A549 (cell line): ENCODE results near the gene DNAJC22. TPM values are rescaled to one million over a fixed set of nuclear protein-coding genes. Genes with fewer than 3 reads are reported as not detected.

Experiments used
- ATAC-seq, 2 experiments: fragments of 200-7000 bp in 1 of 2; fragments of >200 bp in 1 of 2; cut with Nextera tagmentation in 1 of 2; cut with Tn5 transposase in 1 of 2; 3 replicates each; pipeline versions ENCODE4 v1.8.0 to v1.9.1; 2018 to 2020; ENCODE audit warnings: mild to moderate bottlenecking in 1 of 2, moderate library complexity in 1 of 2
- CTCF ChIA-PET: fragments of 300-600 bp; sonication (Branson Sonifier 250); formaldehyde crosslinking; extraction: SDS; loops from one replicate; lab custom pipeline; 2021; ENCODE audit warnings: antibody characterized with exemption, inconsistent platforms; lab: Yijun Ruan, JAX
- POLR2A ChIA-PET: fragments of 350-600 bp; formaldehyde crosslinking; extraction: SDS; loops from one replicate; lab custom pipeline; 2021; ENCODE audit warnings: antibody characterized with exemption, inconsistent platforms; lab: Yijun Ruan, JAX
- DNase-seq, 2 experiments: peaks; one replicate each; pipeline versions ENCODE4 v3.0.0 to v3.0.0-alpha.2; 2011 to 2016; ENCODE audit warnings: low read depth in 1 of 2, low spot score in 1 of 2
- FAIRE-seq: peaks from 2 replicates; lab custom pipeline; 2011; peaks lifted over from hg19 to GRCh38; lab: Jason Lieb, UNC
- H3K27ac ChIP-seq, 2 experiments: fragments of >200 bp; sonication (Bioruptor Twin); formaldehyde crosslinking; 3 replicates each; pipeline ENCODE4 v1.5.1; 2016 to 2017
- H3K4me1 ChIP-seq: fragments of >200 bp; sonication (Bioruptor Twin); formaldehyde crosslinking; 3 replicates; pipeline ENCODE4 v1.6.1; 2016
- H3K4me2 ChIP-seq: fragments of >200 bp; sonication (Bioruptor Twin); formaldehyde crosslinking; 3 replicates; pipeline ENCODE4 v1.6.1; 2016
- H3K4me3 ChIP-seq: fragments of >200 bp; sonication (Bioruptor Twin); formaldehyde crosslinking; 3 replicates; pipeline ENCODE4 v1.5.1; 2016
- H3K9me3 ChIP-seq: fragments of >200 bp; sonication (Bioruptor Twin); formaldehyde crosslinking; 3 replicates; pipeline ENCODE4 v1.6.1; 2016
- BCL3 ChIP-seq: fragments of >200 bp; sonication (Bioruptor Twin); formaldehyde crosslinking; IDR thresholded peaks from 3 replicates; pipeline ENCODE4 v1.6.1; 2016
- BHLHE40 ChIP-seq: IDR thresholded peaks from 2 replicates; pipeline ENCODE4 v1.6.1; 2012; ENCODE audit warnings: low read depth, low read length, inconsistent platforms
- CBX2 ChIP-seq: fragments of 200-600 bp; sonication (generic); IDR thresholded peaks from 2 replicates; pipeline ENCODE4 v1.6.1; 2016; ENCODE audit warnings: low read depth, mild to moderate bottlenecking, borderline replicate concordance
- CBX8 ChIP-seq: fragments of 200-600 bp; sonication (generic); IDR thresholded peaks from 2 replicates; pipeline ENCODE4 v1.6.1; 2016
- CEBPB ChIP-seq, 2 experiments: fragments of >200 bp in 1 of 2; sonication (Bioruptor Twin) in 1 of 2; formaldehyde crosslinking in 1 of 2; IDR thresholded peaks; 2 replicates each; pipeline ENCODE4 v1.6.1; 2012 to 2016
- CHD4 ChIP-seq: fragments of 200-600 bp; sonication (generic); IDR thresholded peaks from 2 replicates; pipeline ENCODE4 v1.6.1; 2016; ENCODE audit warnings: antibody characterized with exemption, mild to moderate bottlenecking, borderline replicate concordance
- CTCF ChIP-seq: fragments of >200 bp; sonication (Bioruptor Twin); formaldehyde crosslinking; IDR thresholded peaks from 3 replicates; pipeline ENCODE4 v1.5.1; 2016
- E2F6 ChIP-seq: IDR thresholded peaks from 2 replicates; pipeline ENCODE4 v1.6.1; 2012; ENCODE audit warnings: low read depth, borderline replicate concordance
- FOSB ChIP-seq: fragments of 250-450 bp; sonication (Bioruptor Pico); IDR thresholded peaks from 2 replicates; pipeline ENCODE4 v1.5.0; 2020; ENCODE audit warnings: mild to moderate bottlenecking, moderate library complexity
- FOSL2 ChIP-seq, 2 experiments: fragments of 450-650 bp in 1 of 2; fragments of >200 bp in 1 of 2; sonication (Bioruptor Twin) in 1 of 2; formaldehyde crosslinking; IDR thresholded peaks; 2 replicates each; pipeline versions ENCODE4 v1.5.0 to v1.6.1; 2016 to 2020; ENCODE audit warnings: mild to moderate bottlenecking in 1 of 2, moderate library complexity in 1 of 2
- GATA3 ChIP-seq: IDR thresholded peaks from 2 replicates; pipeline ENCODE4 v1.6.1; 2012; ENCODE audit warnings: borderline replicate concordance
- HDAC2 ChIP-seq: fragments of 200-600 bp; sonication (generic); IDR thresholded peaks from 2 replicates; pipeline ENCODE4 v1.6.1; 2016
- JUN ChIP-seq, 2 experiments: fragments of >200 bp; sonication (Bioruptor Twin); formaldehyde crosslinking; IDR thresholded peaks; 2 replicates in 1 of 2; 3 replicates in 1 of 2; pipeline ENCODE4 v1.6.1; 2016 to 2017
- JUNB ChIP-seq: fragments of >200 bp; sonication (Bioruptor Twin); formaldehyde crosslinking; IDR thresholded peaks from 2 replicates; pipeline ENCODE4 v1.6.1; 2016
- KDM1A ChIP-seq: fragments of 200-600 bp; sonication (generic); IDR thresholded peaks from 2 replicates; pipeline ENCODE4 v1.6.1; 2016; ENCODE audit warnings: low read depth, mild to moderate bottlenecking
- PBX3 ChIP-seq: IDR thresholded peaks from 2 replicates; pipeline ENCODE4 v1.6.1; 2012
- POLR2AphosphoS2 ChIP-seq: conservative IDR thresholded peaks from 2 replicates; pipeline ENCODE4 v1.6.1; 2012; ENCODE audit warnings: low read length, improper control_type of control experiment, inconsistent platforms
- RAD21 ChIP-seq, 2 experiments: fragments of >200 bp in 1 of 2; sonication (Bioruptor Twin) in 1 of 2; formaldehyde crosslinking in 1 of 2; IDR thresholded peaks in 1 of 2; conservative IDR thresholded peaks in 1 of 2; 2 replicates in 1 of 2; 3 replicates in 1 of 2; pipeline ENCODE4 v1.6.1; 2012 to 2018; ENCODE audit warnings: inconsistent platforms in 1 of 2
- RARB ChIP-seq: fragments of 250-450 bp; sonication (Bioruptor Pico); IDR thresholded peaks from 2 replicates; pipeline ENCODE4 v1.8.0; 2021; ENCODE audit warnings: mild to moderate bottlenecking, moderate library complexity
- RFX5 ChIP-seq: fragments of 450-650 bp; IDR thresholded peaks from 2 replicates; pipeline ENCODE4 v1.7.1; 2014; ENCODE audit warnings: antibody characterized with exemption, mild to moderate bottlenecking, moderate library complexity
- RNF2 ChIP-seq: fragments of 200-600 bp; sonication (generic); IDR thresholded peaks from 2 replicates; pipeline ENCODE4 v1.6.1; 2016; ENCODE audit warnings: low read depth, mild to moderate bottlenecking, antibody characterized with exemption, moderate library complexity, borderline replicate concordance
- TFCP2L1 ChIP-seq: fragments of 250-450 bp; sonication (Bioruptor Pico); IDR thresholded peaks from 2 replicates; pipeline ENCODE4 v1.5.0; 2021; ENCODE audit warnings: mild to moderate bottlenecking
- ZC3H11A ChIP-seq: fragments of 450-650 bp; IDR thresholded peaks from 2 replicates; pipeline ENCODE4 v1.6.1; 2014; ENCODE audit warnings: antibody characterized with exemption, mild to moderate bottlenecking
- ZNF302 ChIP-seq: fragments of 250-450 bp; sonication (Bioruptor Pico); IDR thresholded peaks from 2 replicates; pipeline ENCODE4 v1.9.0; 2021; ENCODE audit warnings: inconsistent platforms, mild to moderate bottlenecking, moderate library complexity
- ZSCAN20 ChIP-seq: fragments of 250-450 bp; sonication (Bioruptor Pico); IDR thresholded peaks from 2 replicates; pipeline ENCODE4 v1.8.0; 2022; ENCODE audit warnings: mild to moderate bottlenecking, moderate library complexity
- WGBS: methylation state at CpG from one replicate; pipeline ENCODE4 v1.1.6; 2017; ENCODE audit errors: missing lambda C conversion rate; 5-methylcytosine and 5-hydroxymethylcytosine counted together
- polyA minus RNA-seq: library from RNA; depleted of rRNA, polyadenylated mRNA; stranded (reverse); fragments of >200 nt; gene quantifications from 2 replicates; pipeline ENCODE4 v1.2.3, GENCODE V29; 2011; rRNA and poly(A)+ RNA removed
- polyA plus RNA-seq, 4 experiments: library from polyadenylated mRNA; depleted of rRNA in 3 of 4; stranded (reverse); fragments of >200 nt; fragmentation: RNase III in 1 of 4; extraction: RNeasy Plus Mini Kit Qiagen cat#74134 plus additional on column Dnase treatment in 1 of 4; gene quantifications; 2 replicates in 3 of 4; 3 replicates in 1 of 4; pipeline ENCODE4 v1.2.3, GENCODE V29; 2011 to 2017

The DNAJC22 gene
- polyA plus RNA-seq (2011; rRNA removed) (35.5 and 40.5 TPM in 2 replicates), polyA plus RNA-seq (2017; fragmentation: RNase III; extraction: RNeasy Plus Mini Kit Qiagen cat#74134 plus additional on column Dnase treatment) (18.0 to 22.6 TPM (median 20.0 TPM) in 3 replicates), polyA minus RNA-seq (28.7 and 32.3 TPM in 2 replicates)
- 11.1 and 19.5 TPM in 2 replicates for polyA plus RNA-seq (2012; cell fraction: cytosol; rRNA removed)
- 9.9 and 10.0 TPM in 2 replicates for polyA plus RNA-seq (2012; cell fraction: nucleus; rRNA removed)

GRCh38 chr12:49346659-49347310, at the start of gene DNAJC22:
TSS of gene DNAJC22 (plus strand) at chr12:49346888. CDS start at chr12:49348873, 1,985 bp downstream.
- WGBS = 44% methylated on average over 42 of the region's 47 CpGs
- no peak for FAIRE-seq

GRCh38 chr12:49297695-49298060, 49.0 kb upstream of the DNAJC22 start:
- peak; percentile 37 to 53; a peak in 5 of 6 replicates for ATAC-seq
- Histone ChIP-seq H3K4me2 (peak overlapping the region; percentile 99), H3K4me3 (peak overlapping the region; percentile 52)

More at GRCh38 chr12:49346659-49347310, at the start of gene DNAJC22:
- ATAC-seq (peak in 1 of 2 experiments; percentile 1; a peak in 2 of 6 replicates), DNase-seq (peak in 1 of 2 experiments; percentile 37)
- H3K27ac ChIP-seq = peak within 1 kb of the TSS; percentile 80 to 86
- no peaks in the 10 kb centered on the region for H3K9me3 ChIP-seq
- POLR2A ChIA-PET = interaction anchor here (1.6 kb wide), 1 partner anchor 10 kb away, joined by 3 read pairs; the partner anchor contains the start of gene C1QL4
- CTCF ChIA-PET = interaction anchor here (0.5 to 9.5 kb wide), 48 partner anchors 10 to 703 kb away, joined by 3 to 201 read pairs (median 6); partner anchors contain the start of genes C1QL4, PRPF40B, PRPH and SPATS2
- H3K4me1 ChIP-seq = peaks cover 48% of the 10 kb centered on the region
- TF ChIP-seq BHLHE40 = no peak
- TF ChIP-seq E2F6 = peak; percentile 77
- peak within 1 kb of the TSS; percentile 50 for H3K4me3 ChIP-seq
- peak within 1 kb of the TSS; percentile 87 for H3K4me2 ChIP-seq

GRCh38 chr12:49298160-49298559, 48.5 kb upstream of the DNAJC22 start:
- POLR2A ChIA-PET = interaction anchor here (1.1 to 1.6 kb wide), 2 partner anchors 24 to 33 kb away, joined by 3 to 30 read pairs; partner anchors contain the start of gene TROAP
- ATAC-seq (peak; percentile 65 to 69), FAIRE-seq (no peak), DNase-seq (peak in 1 of 2 experiments; percentile 64)
- WGBS = 77% methylated on average over 6 of the region's 6 CpGs
- H3K4me3 ChIP-seq = peak overlapping the region; percentile 52; the same call in 1 of the 3 replicates
- peak overlapping the region; percentile 99 for H3K4me2 ChIP-seq
- CTCF ChIA-PET = interaction anchor here (0.9 to 15.8 kb wide), 9 partner anchors 11 to 282 kb away, joined by 3 to 164 read pairs (median 9); partner anchors contain the start of gene TUBA1C
- no peaks in the 10 kb centered on the region for H3K9me3 ChIP-seq
- no peak overlapping the region for H3K27ac ChIP-seq
- H3K4me1 ChIP-seq = peaks cover 12% of the 10 kb centered on the region; the same call in 2 of the 3 replicates
- peak; percentile 24; the same call in 2 of the 3 replicates for TF ChIP-seq CTCF
- TF ChIP-seq FOSB (CRISPR knock-in tag) = no peak
- TF ChIP-seq CBX2 = no peak
- no peak for TF ChIP-seq ZNF302 (CRISPR knock-in tag)
- no peak for TF ChIP-seq POLR2AphosphoS2
- TF ChIP-seq RAD21 (conservative IDR thresholded peaks at IDR 0.05 in 1 of 2, IDR thresholded peaks at IDR 0.05 in 1 of 2) = peak in 1 of 2 experiments; percentile 48; a peak in 2 of 5 replicates
- no peak for TF ChIP-seq ZC3H11A
- no peak for TF ChIP-seq RFX5
- no peak for TF ChIP-seq RNF2
- no peak for TF ChIP-seq CHD4

More at GRCh38 chr12:49297695-49298060, 49.0 kb upstream of the DNAJC22 start:
- 30% methylated on average over 7 of the region's 8 CpGs for WGBS
- FAIRE-seq (no peak), DNase-seq (no peak)
- Histone ChIP-seq H3K4me1 (peaks cover 17% of the 10 kb centered on the region; the same call in 2 of the 3 replicates), H3K27ac (peak overlapping the region in 1 of 2 experiments; percentile 61; a peak in 3 of 6 replicates), H3K9me3 (no peaks in the 10 kb centered on the region)
- TF ChIP-seq ZC3H11A = no peak
- TF ChIP-seq JUN (IDR thresholded peaks at IDR 0.05) = no peak
- TF ChIP-seq FOSL2 (IDR thresholded peaks at IDR 0.05) = no peak
- no peak for TF ChIP-seq FOSL2 (CRISPR knock-in tag; IDR thresholded peaks at IDR 0.05)
- no peak for TF ChIP-seq CEBPB (IDR thresholded peaks at IDR 0.05)
- TF ChIP-seq RARB = no peak
- TF ChIP-seq BCL3 = no peak
- TF ChIP-seq JUNB = no peak
- TF ChIP-seq GATA3 = no peak
- TF ChIP-seq TFCP2L1 (CRISPR knock-in tag) = no peak
- no peak for TF ChIP-seq CBX8
- no peak for TF ChIP-seq CHD4
- TF ChIP-seq E2F6 = no peak
- TF ChIP-seq PBX3 = no peak
- TF ChIP-seq HDAC2 = no peak
- no peak for TF ChIP-seq KDM1A
- no peak for TF ChIP-seq ZSCAN20 (CRISPR knock-in tag)
- ChIA-PET CTCF (interaction anchor here (1.0 to 15.8 kb wide), 24 partner anchors 11 to 376 kb away, joined by 3 to 164 read pairs (median 9); partner anchors contain the start of genes C1QL4, DNAJC22, TROAP and TUBA1C), POLR2A (interaction anchor here (0.6 to 1.6 kb wide), 5 partner anchors 9 to 545 kb away, joined by 3 to 30 read pairs (median 4); partner anchors contain the start of genes BCDIN3D and TROAP)
